ENCODE results near the gene CHRM4.
A peak's percentile ranks its signal among the peaks of the same experiment; 100 is the strongest.

The CHRM4 gene

DNA sequence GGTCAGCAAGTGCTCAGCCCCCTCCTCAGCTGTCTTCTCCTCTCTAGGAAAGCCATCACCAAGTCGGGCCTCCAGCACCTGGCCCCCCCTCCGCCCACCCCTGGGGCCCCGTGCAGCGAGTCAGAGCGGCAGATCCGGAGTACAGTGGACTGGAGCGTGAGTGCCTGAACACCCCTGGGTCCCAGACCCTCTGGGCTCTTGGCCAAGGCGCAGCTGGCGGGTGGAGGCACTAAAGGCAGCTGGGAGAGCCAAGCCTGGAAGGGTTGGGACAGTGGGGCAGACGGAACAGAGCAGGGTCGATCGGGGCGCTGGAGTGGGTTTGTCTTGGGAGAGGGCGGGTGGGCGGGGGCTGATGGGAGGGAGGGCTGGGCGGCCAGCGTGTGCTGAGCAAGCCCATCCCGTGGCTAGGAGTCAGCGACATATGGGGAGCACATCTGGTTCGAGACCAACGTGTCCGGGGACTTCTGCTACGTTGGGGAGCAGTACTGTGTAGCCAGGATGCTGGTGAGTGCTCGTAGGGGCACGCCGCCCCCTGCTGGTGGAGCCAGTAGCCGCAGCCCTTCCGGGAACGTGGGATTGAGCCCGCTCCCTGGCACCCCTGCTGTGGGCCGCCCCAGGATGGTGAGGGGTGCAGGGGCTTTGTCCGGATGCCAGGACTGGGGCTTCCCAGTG, 24.2 kb downstream of the CHRM4 start:
- DNase-seq (ENCODE audit: low read depth) = peak; percentile 59

GRCh38 chr11:46366661-46367161, 24.9 kb downstream of the CHRM4 start:
- DNase-seq (ENCODE audit: low read depth) = no peak

- DNase-seq (ENCODE audit: low read depth) = no peak
These were observed 25.3 kb downstream of the CHRM4 start for GRCh38 chr11:46366260-46366659.

DNA sequence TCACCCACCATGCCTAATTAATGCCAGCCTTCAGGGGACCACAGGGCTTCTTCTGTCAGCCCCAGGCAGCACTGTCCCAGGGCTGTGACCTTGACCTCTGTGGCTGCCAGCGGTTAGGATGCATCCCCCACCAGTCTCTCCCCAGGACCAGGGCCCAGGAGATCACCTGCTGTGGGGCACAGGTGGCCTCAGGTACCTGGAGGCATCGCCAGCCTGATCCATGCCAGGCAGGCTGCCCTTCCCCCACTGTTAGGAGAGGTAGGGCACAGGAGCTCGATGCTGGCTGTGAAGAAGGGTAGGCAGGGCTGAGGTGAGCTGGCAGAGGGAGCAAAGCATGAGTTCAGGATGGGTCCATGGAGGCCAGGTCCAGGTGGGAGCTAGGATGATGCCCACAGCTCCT, 26.8 kb downstream of the CHRM4 start:
- DNase-seq (ENCODE audit: low read depth) = no peak

GRCh38 chr11:46364056-46364455, 27.5 kb downstream of the CHRM4 start:
- no peak for DNase-seq (ENCODE audit: low read depth)

- peak; percentile 69 for DNase-seq (ENCODE audit: low read depth)
These were observed 28.0 kb downstream of the CHRM4 start for GRCh38 chr11:46363455-46364005.

DNA sequence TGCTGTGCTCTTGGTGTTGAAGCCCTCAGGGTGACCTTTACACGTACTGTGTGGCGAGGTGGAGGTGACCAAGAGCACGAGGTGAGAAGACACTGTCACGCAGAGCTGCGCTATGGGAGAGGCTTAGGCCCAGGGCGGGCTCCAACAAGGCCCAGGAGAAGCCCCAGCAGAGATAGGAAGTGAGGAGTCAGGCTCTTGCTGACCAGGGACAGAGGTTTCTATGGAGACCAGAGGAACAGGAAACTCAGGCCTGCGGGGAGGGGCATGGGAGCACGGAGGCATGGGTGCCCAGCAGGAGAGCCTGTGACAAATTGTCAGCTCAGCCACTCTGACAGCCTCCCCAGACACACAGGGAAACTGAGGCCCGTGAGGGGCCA, 28.6 kb downstream of the CHRM4 start:
- peak; percentile 86 for DNase-seq (ENCODE audit: low read depth)

GRCh38 chr11:46362156-46363030, 29.2 kb downstream of the CHRM4 start:
- DNase-seq (ENCODE audit: low read depth) = no peak

GRCh38 chr11:46361283-46362155, 30.1 kb downstream of the CHRM4 start:
- peak; percentile 59 for DNase-seq (ENCODE audit: low read depth)

- DNase-seq (ENCODE audit: low read depth) = no peak
These were observed 30.7 kb downstream of the CHRM4 start for GRCh38 chr11:46360878-46361277.

DNA sequence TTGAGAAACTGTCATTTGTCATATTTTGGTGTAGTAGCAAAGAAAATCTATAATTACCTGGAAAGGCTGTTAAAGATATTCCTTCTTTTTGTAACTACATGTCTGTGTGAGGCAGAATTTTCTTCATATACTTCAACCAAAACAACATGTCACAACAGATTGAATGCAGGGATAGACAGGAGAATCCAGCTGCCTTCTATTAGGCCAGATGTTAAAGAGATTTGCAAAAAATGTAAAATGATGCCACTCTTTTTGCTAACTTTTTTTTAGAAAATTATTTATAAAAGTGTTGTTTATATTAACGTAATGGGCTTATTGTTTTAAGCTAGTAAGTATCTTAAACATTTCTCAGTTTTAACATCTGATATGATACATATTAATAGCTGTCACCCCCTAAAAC, 31.6 kb downstream of the CHRM4 start:
- no peak for DNase-seq (ENCODE audit: low read depth)

GRCh38 chr11:46357483-46357936, 34.1 kb downstream of the CHRM4 start:
- no peak for DNase-seq (ENCODE audit: low read depth)

GRCh38 chr11:46356924-46357482, 34.6 kb downstream of the CHRM4 start:
- DNase-seq (ENCODE audit: low read depth) = no peak

- no peak for DNase-seq (ENCODE audit: low read depth)
These were observed 37.9 kb downstream of the CHRM4 start for GRCh38 chr11:46353698-46354097.

- DNase-seq (ENCODE audit: low read depth) = peak; percentile 41
These were observed 39.3 kb downstream of the CHRM4 start for GRCh38 chr11:46352063-46352841.

GRCh38 chr11:46351606-46352005, 40.0 kb downstream of the CHRM4 start:
- DNase-seq (ENCODE audit: low read depth) = no peak

DNA sequence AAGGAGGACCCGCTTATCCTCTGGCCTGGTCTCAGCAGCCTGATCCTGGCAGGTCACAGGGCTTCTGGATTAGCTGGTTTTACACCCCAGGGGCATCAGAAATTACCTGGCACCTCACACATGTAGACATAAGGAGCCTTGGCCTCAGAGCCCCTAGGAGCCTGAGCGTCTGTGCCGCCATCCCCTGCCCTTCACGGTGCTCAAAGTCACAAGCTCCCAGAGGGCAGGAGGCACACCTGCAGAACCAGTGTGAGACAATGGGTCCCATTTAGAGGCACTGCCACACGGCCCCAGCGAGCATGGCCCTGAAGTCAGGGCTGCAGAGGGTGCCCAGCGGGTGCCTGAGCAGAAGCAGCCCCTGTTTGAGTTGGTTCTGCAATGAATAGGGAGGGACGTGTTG, 40.4 kb downstream of the CHRM4 start:
- DNase-seq (ENCODE audit: low read depth) = no peak

- DNase-seq (ENCODE audit: low read depth) = no peak
These were observed 40.9 kb downstream of the CHRM4 start for GRCh38 chr11:46350695-46351094.

- no peak for DNase-seq (ENCODE audit: low read depth)
These were observed 42.8 kb downstream of the CHRM4 start for GRCh38 chr11:46348566-46349401.

All from EH (cell line).